GM23248 (cell line): ENCODE measurements around the gene KLHL3. TPM values are rescaled to one million over a fixed set of nuclear protein-coding genes. Genes with fewer than 3 reads are reported as not detected.

Experiments used
- DNase-seq: peaks from one replicate; pipeline ENCODE4 v3.0.0-alpha.2; 2015
- H2AFZ ChIP-seq: fragments of 200-600 bp; sonication (generic); 2 replicates; pipeline ENCODE4 v1.6.1; 2016; ENCODE audit warnings: antibody characterized with exemption
- H3F3A ChIP-seq: fragments of 200-600 bp; sonication (generic); 2 replicates; pipeline ENCODE4 v1.6.1; 2016; ENCODE audit warnings: mild to moderate bottlenecking, antibody characterized with exemption, mixed run types; ENCODE audit not compliant: insufficient read depth
- H3K27ac ChIP-seq: fragments of 200-600 bp; sonication (generic); 2 replicates; pipeline ENCODE4 v1.5.1; 2016; ENCODE audit warnings: mild to moderate bottlenecking
- H3K27me3 ChIP-seq: fragments of 200-600 bp; sonication (generic); replicated peaks from 2 replicates; pipeline ENCODE4 v1.6.1; 2016; ENCODE audit warnings: mild to moderate bottlenecking; ENCODE audit not compliant: insufficient read depth
- H3K36me3 ChIP-seq: fragments of 200-600 bp; sonication (generic); 2 replicates; pipeline ENCODE4 v1.6.1; 2016; ENCODE audit warnings: low read depth, mild to moderate bottlenecking
- H3K4me1 ChIP-seq: fragments of 200-600 bp; sonication (generic); 2 replicates; pipeline ENCODE4 v1.6.1; 2016; ENCODE audit warnings: mild to moderate bottlenecking; ENCODE audit not compliant: insufficient read depth
- H3K4me2 ChIP-seq: fragments of 200-600 bp; sonication (generic); one replicate; pipeline ENCODE4 v1.6.1; 2016; ENCODE audit warnings: mild to moderate bottlenecking; ENCODE audit not compliant: unreplicated experiment
- H3K4me3 ChIP-seq: fragments of 200-600 bp; sonication (generic); 2 replicates; pipeline ENCODE4 v1.5.1; 2016; ENCODE audit warnings: mild to moderate bottlenecking
- H3K79me2 ChIP-seq: fragments of 200-600 bp; sonication (generic); 2 replicates; pipeline ENCODE4 v1.6.1; 2016; ENCODE audit warnings: mild to moderate bottlenecking; ENCODE audit not compliant: insufficient read depth
- H3K9ac ChIP-seq: fragments of 200-600 bp; sonication (generic); 2 replicates; pipeline ENCODE4 v1.6.1; 2016; ENCODE audit warnings: mild to moderate bottlenecking
- H3K9me2 ChIP-seq: fragments of 200-600 bp; sonication (generic); 2 replicates; pipeline ENCODE4 v1.6.1; 2016; ENCODE audit warnings: mixed run types, mild to moderate bottlenecking, moderate library complexity; ENCODE audit not compliant: insufficient read depth
- H3K9me3 ChIP-seq: fragments of 200-600 bp; sonication (generic); one replicate; pipeline ENCODE4 v1.6.1; 2017; ENCODE audit warnings: low read depth
- H4K20me1 ChIP-seq: fragments of 200-600 bp; sonication (generic); 2 replicates; pipeline ENCODE4 v1.6.0; 2016; ENCODE audit not compliant: insufficient read depth
- EZH2 ChIP-seq: fragments of 200-600 bp; sonication (generic); IDR thresholded peaks from 2 replicates; pipeline ENCODE4 v1.6.1; 2018; ENCODE audit warnings: antibody characterized with exemption, mild to moderate bottlenecking; ENCODE audit not compliant: insufficient read depth, poor library complexity, severe bottlenecking
- EZH2phosphoT487 ChIP-seq: fragments of 200-600 bp; sonication (generic); IDR thresholded peaks from 2 replicates; pipeline ENCODE4 v1.6.1; 2018; ENCODE audit warnings: antibody characterized with exemption, moderate library complexity, mild to moderate bottlenecking, low read depth; ENCODE audit not compliant: insufficient read depth
- WGBS, 2 experiments: methylation state at CpG; one replicate each; pipeline ENCODE4 v1.1.6; 2015 to 2017; ENCODE audit warnings: low lambda C conversion rate in 2 of 2, low coverage in 1 of 2; ENCODE audit errors: missing lambda C conversion rate in 2 of 2; 5-methylcytosine and 5-hydroxymethylcytosine counted together
- in situ Hi-C: fragments of 300-500 bp; cut with MboI; formaldehyde crosslinking; loops from 2 replicates; pipeline ENCODE4 v1.15.0; 2020
- polyA plus RNA-seq: library from polyadenylated mRNA; unstranded; fragments of >200 nt; fragmentation: Nextera tagmentation; extraction: Ambion mirVana; gene quantifications from 2 replicates; pipeline ENCODE4 v1.2.1, GENCODE V29; 2016
- total RNA-seq: library from RNA; depleted of rRNA; stranded (reverse); fragments of >200 nt; shearing (Covaris generic); gene quantifications from 2 replicates; pipeline ENCODE4 v1.2.3, GENCODE V29; 2014

Gene KLHL3
- total and polyA plus RNA-seq, 2 experiments from 2014 or later, result 1.1 to 1.3 TPM

- no peak overlapping the region for H3K4me2 ChIP-seq
- no peaks in the 10 kb centered on the region for H3K79me2 ChIP-seq
- peak; percentile 67 for DNase-seq
- H3K36me3 ChIP-seq, result no peaks in the 10 kb centered on the region
- H3K9me3 ChIP-seq, result no peaks in the 10 kb centered on the region
- TF ChIP-seq EZH2phosphoT487, result no peak
- no peak for TF ChIP-seq EZH2
- H3K4me3 ChIP-seq, result no peak overlapping the region
- H3K27ac ChIP-seq, result no peak overlapping the region
- H3F3A ChIP-seq, result peaks cover 18% of the 10 kb centered on the region
- H2AFZ ChIP-seq, result no peak overlapping the region
- no peak overlapping the region for H3K9ac ChIP-seq
- peaks cover 31% of the 10 kb centered on the region for H3K4me1 ChIP-seq
- no peaks in the 10 kb centered on the region for H3K9me2 ChIP-seq
- in situ Hi-C loops, result no loop called here
- 89 to 90% methylated on average over 7 of the region's 7 CpGs for WGBS, 2 experiments
- H3K27me3 ChIP-seq, result no peaks in the 10 kb centered on the region
- H4K20me1 ChIP-seq, result no peaks in the 10 kb centered on the region
Measured at GRCh38 chr5:137613554-137614265, 122.2 kb downstream of the KLHL3 start.

DNA sequence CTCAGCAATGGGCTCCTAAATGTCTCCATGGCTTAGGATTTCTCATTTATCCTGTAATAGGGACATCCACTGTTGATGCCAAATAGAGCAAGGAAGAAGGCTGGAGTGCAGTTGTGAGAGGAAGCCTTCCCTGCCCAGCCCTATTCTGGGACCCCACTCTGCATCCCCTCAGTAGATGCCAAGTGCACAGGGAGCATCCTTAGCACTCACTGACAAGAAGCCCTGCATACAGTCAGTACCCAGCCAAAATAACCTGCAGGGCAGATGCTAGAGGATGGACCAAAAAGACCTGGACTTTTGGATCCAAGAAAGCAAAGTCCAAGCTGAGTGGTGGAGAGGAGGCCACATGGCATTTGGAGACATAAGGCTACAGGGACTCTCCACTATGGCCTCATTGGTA is 123.3 kb downstream of the KLHL3 start:
- H3K27ac ChIP-seq, result no peak overlapping the region

DNA sequence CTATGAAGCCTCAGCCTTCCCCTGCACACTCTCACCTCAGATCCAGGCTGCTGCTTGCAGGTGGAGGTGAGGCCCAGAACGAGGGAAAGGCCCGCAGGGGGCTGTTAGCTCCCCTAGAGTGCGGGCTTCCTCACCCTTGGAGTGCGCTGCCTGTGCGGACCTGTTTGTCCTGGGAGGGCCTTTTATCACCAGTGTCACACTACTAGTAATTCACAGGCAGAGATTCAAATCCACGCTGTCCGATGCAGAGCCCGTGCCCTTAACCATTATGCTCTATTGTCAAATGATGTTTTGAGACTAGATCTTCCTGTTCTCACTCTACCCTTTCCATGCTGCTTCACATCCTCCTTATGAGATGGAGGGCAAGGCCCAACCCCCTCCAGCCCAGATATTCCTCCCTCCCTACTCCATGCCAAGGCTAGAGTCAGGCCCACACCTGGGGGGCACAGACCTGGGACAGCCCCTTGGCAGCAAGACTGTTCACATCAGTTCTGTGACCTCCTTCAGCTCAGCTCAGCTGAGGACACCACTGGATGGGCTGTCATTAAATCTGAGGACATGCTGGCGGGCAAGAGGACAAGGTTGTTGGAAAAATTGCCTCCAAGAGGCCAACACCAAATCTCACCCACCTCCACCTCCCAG is 124.0 kb downstream of the KLHL3 start:
- no peaks in the 10 kb centered on the region for H3K79me2 ChIP-seq
- TF ChIP-seq EZH2 (no peak), EZH2phosphoT487 (no peak)

More for the DNA sequence above, 123.3 kb downstream of the KLHL3 start:
- Histone ChIP-seq H3K4me1 (peaks cover 26% of the 10 kb centered on the region), H3K4me3 (no peak overlapping the region), H3K79me2 (no peaks in the 10 kb centered on the region), H4K20me1 (no peaks in the 10 kb centered on the region), H3K9me2 (no peaks in the 10 kb centered on the region), H3F3A (peaks cover 18% of the 10 kb centered on the region), H3K9me3 (no peaks in the 10 kb centered on the region), H3K4me2 (no peak overlapping the region), H3K27me3 (no peaks in the 10 kb centered on the region), H3K36me3 (no peaks in the 10 kb centered on the region), H2AFZ (no peak overlapping the region), H3K9ac (no peak overlapping the region)
- TF ChIP-seq EZH2phosphoT487 (no peak), EZH2 (no peak)
- DNase-seq, result no peak
- in situ Hi-C loops, result no loop called here

DNA sequence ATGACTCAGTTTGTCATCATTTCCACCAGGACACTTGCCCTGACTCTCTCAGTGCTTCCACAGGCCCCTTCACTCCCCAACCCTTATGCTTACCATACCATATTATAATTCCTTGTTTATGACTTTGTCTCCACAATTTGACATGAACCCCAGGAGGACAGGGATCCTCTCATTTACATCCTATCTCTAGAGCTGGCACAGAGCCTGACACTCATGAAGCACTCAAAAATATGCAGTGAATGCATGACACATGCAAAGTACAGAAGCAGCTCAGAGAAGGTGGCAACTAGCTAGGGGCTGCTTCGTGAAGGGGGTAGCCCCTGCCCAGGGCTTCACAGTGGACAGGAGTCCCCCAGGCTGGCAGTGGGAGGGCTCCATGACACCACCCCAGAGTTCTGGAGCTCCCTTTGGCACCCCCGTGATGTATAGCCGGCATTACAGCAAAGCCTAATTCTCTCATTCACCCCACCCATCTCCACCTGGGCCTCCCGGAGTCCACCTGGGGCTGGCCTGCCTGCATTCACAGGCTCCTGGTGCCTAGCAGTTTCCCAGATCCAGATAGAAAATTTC is 124.8 kb downstream of the KLHL3 start:
- 75 to 79% methylated on average over 4 of the region's 4 CpGs for WGBS, 2 experiments
- in situ Hi-C loops, result no loop called here
- H3K27me3 ChIP-seq, result no peaks in the 10 kb centered on the region
- H3K4me2 ChIP-seq, result no peak overlapping the region
- H3K9me2 ChIP-seq, result no peaks in the 10 kb centered on the region
- H3K4me3 ChIP-seq, result no peak overlapping the region
- H3K36me3 ChIP-seq, result no peaks in the 10 kb centered on the region
- H2AFZ ChIP-seq, result no peak overlapping the region
- peak; percentile 36 for DNase-seq
- H3K27ac ChIP-seq, result no peak overlapping the region
- TF ChIP-seq EZH2phosphoT487 (no peak), EZH2 (no peak)
- no peaks in the 10 kb centered on the region for H3K9me3 ChIP-seq
- peaks cover 25% of the 10 kb centered on the region for H3F3A ChIP-seq
- no peaks in the 10 kb centered on the region for H3K79me2 ChIP-seq
- peaks cover 30% of the 10 kb centered on the region for H3K4me1 ChIP-seq
- H3K9ac ChIP-seq, result no peak overlapping the region
- H4K20me1 ChIP-seq, result no peaks in the 10 kb centered on the region

More for the DNA sequence above, 124.0 kb downstream of the KLHL3 start:
- Histone ChIP-seq H3K4me2 (no peak overlapping the region), H3K9ac (no peak overlapping the region), H2AFZ (no peak overlapping the region), H3K27me3 (no peaks in the 10 kb centered on the region), H3K27ac (no peak overlapping the region), H3K4me3 (no peak overlapping the region), H3K36me3 (no peaks in the 10 kb centered on the region), H3F3A (peaks cover 18% of the 10 kb centered on the region), H3K9me3 (no peaks in the 10 kb centered on the region), H3K4me1 (peaks cover 22% of the 10 kb centered on the region), H4K20me1 (no peaks in the 10 kb centered on the region), H3K9me2 (no peaks in the 10 kb centered on the region)
- DNase-seq, result no peak
- in situ Hi-C loops, result no loop called here
- WGBS, 2 experiments, result 91 to 95% methylated on average over 9 of the region's 9 CpGs
